Measurements from ENCODE around the gene LGALS3BP.

DNA sequence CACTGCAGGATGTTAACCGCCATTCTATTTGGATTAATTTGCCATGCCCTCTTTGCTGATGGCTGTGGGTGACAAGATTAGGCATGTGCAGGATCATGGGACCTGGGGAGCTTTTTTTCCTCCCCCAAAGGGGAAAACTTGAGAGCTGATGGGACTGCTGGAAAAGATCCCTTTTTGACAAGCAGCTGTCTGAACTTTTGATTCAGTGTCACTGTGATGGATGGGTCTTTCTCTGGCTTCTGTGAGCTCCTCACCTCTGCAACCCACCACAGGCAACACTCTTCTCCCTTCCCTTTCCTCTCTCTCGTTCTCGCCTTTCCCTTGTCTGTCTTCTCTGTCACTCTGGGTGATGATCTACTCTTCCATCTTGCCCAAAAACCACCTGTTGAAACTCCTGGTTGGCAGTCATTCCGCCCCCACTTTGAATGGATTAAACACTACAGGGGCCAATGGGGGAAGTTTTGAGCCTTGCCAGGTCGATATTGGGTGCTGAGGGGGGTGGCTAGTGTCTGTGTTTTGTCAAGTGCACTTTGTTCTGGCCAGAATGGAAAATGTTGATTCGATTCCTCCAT is 32.9 kb upstream of the LGALS3BP start:
- TF ChIP-seq POLR2A (IDR thresholded peaks at IDR 0.05) (no peak), CTCF (IDR thresholded peaks at IDR 0.05) (no peak)

Data from Peyer's patch (tissue), 4 donors.